CD4-positive, alpha-beta T cell treated with Interleukin-15 for 1 hour (primary cell): Measurements from ENCODE around the gene C5orf22.
"Not testable (repeated sequence)": the region's sequence is repeated elsewhere in the genome, so short reads cannot be mapped to it uniquely, and the experiment has no call there.

Experiments
- DNase-seq: peaks from one replicate; pipeline ENCODE4 v3.0.0-alpha.2; 2020

The C5orf22 gene

GRCh38 chr5:31556461-31556860 lies 24.4 kb downstream of the C5orf22 start:
- no peak for DNase-seq

- DNase-seq = no peak
These were observed 27.8 kb downstream of the C5orf22 start for GRCh38 chr5:31559942-31560341.

DNA sequence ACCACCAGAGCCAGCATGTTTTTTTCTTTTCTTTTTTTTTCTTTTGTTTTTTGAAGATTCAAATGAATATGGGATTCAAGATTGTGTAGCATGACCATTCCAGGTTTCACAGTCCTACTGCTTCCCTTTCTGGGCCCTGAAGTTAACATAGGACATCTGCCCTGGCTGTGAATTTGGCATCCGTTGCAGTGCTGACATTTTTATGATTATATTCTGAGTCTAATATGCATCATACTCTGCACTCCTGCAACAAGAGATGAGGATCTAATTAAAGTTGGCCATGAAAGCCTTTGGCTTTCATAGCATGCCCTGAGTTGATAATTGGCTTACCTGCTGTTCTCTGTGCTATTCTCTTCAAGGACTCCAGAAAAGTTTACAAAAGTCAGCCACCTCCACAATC lies 29.8 kb downstream of the C5orf22 start:
- no peak for DNase-seq

GRCh38 chr5:31563216-31563615 lies 31.1 kb downstream of the C5orf22 start:
- no peak for DNase-seq

- not testable (repeated sequence) for DNase-seq
These were observed 34.3 kb downstream of the C5orf22 start for GRCh38 chr5:31566362-31566761.

GRCh38 chr5:31568302-31568835 lies 36.3 kb downstream of the C5orf22 start:
- DNase-seq = no peak

DNA sequence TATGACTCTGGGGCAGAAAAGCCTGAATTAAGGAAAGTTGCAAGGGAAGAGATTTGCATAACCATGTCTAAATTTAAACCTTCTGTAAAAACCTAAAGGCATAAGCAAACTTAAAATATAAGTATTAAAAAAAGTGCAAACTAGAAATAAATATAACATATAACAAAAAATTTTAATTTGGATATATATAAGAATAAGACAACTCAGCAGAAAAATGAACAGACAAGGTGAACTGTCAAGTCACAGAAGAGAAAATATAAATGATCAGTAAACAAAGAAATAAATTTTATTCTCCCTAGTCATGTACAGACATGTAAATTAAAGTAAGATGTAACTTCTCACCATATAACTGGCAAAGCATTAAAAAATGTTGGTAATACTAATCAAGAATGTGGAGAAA lies 37.0 kb downstream of the C5orf22 start:
- DNase-seq = no peak

- no peak for DNase-seq
These were observed 41.5 kb downstream of the C5orf22 start for GRCh38 chr5:31573494-31574142.

DNA sequence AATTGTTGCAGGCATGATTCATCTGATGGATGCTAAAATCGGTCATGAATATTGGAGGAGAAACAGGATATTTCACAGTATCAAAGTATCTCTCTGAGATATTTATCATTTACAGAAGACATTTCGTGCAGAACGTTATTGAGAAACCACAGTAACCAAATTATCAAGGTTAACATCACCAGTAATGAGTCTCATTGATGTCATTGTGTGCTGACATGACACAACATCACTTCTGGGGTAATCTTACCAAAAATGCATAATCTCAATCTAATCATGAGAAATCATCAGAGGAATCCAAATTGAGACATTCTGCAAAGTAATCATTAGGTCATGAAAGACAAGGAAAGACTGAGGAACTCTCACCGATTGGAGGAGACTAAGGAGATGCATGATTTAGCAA lies 42.7 kb downstream of the C5orf22 start:
- no peak for DNase-seq

- DNase-seq = no peak
These were observed 45.3 kb downstream of the C5orf22 start for GRCh38 chr5:31577438-31577837.

DNA sequence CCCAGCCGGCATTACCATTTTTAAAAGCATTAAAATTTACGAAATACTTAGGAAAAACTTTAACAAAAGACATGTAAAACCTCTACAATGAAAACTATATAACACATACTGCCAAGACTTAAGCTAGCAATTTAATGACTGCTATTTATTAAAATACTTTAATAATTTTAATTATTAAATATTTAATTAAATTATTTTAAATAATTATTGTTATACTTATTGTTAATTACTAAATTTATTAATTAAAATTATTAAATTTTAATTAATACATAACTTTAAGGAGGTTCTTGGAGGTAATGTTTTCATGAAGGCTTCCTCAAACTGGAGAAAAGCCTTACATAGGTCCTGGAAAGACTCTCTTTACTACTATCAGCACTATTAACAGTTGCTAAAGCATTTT lies 47.5 kb downstream of the C5orf22 start:
- DNase-seq = no peak

- no peak for DNase-seq
These were observed 49.5 kb downstream of the C5orf22 start for GRCh38 chr5:31581498-31582099.

DNA sequence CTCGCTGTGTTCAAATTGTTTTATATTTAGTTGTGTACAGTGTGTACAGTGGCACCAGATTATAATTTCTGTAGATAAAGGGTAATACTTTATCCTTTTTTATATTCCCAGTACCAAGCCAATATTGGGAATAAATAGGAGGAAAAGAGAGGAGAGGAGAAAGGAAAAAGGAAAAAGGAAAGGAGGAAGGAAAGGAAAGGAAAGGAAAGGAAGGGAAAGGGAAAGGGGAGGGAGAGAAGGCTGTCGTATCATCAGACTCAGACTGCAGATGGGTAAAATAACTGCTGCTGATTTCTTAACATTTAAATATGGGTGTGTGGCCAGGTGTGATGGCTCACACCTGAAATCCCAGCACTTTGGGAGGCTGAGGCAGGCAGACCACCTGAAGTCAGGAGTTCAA lies 51.0 kb downstream of the C5orf22 start:
- no peak for DNase-seq

- no peak for DNase-seq
These were observed 53.2 kb downstream of the C5orf22 start for GRCh38 chr5:31585166-31585894.

- DNase-seq = no peak
These were observed 53.8 kb downstream of the C5orf22 start for GRCh38 chr5:31585895-31586270.

- no peak for DNase-seq
These were observed 55.4 kb downstream of the C5orf22 start for GRCh38 chr5:31587546-31587945.

DNA sequence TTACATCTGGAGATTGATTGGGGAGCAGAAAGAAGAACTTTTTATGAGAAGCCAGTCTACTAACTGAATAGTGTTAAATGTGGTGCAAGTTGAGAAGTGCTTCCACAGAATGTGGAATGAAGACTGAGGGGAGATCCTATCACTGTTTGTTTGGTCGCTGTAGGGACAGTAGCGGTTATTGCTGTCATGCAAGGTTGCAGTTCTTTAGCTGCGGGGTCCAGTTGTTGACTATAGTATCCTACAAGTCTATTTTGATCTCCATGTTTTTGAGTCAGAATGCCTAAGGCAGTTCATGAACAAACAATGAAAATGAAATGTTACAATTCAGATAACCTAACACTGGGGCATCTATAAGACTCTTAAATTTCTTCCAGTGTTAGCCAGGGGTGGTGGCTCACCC lies 61.6 kb downstream of the C5orf22 start:
- DNase-seq = no peak

- no peak for DNase-seq
These were observed 64.3 kb downstream of the C5orf22 start for GRCh38 chr5:31596354-31596753.

DNA sequence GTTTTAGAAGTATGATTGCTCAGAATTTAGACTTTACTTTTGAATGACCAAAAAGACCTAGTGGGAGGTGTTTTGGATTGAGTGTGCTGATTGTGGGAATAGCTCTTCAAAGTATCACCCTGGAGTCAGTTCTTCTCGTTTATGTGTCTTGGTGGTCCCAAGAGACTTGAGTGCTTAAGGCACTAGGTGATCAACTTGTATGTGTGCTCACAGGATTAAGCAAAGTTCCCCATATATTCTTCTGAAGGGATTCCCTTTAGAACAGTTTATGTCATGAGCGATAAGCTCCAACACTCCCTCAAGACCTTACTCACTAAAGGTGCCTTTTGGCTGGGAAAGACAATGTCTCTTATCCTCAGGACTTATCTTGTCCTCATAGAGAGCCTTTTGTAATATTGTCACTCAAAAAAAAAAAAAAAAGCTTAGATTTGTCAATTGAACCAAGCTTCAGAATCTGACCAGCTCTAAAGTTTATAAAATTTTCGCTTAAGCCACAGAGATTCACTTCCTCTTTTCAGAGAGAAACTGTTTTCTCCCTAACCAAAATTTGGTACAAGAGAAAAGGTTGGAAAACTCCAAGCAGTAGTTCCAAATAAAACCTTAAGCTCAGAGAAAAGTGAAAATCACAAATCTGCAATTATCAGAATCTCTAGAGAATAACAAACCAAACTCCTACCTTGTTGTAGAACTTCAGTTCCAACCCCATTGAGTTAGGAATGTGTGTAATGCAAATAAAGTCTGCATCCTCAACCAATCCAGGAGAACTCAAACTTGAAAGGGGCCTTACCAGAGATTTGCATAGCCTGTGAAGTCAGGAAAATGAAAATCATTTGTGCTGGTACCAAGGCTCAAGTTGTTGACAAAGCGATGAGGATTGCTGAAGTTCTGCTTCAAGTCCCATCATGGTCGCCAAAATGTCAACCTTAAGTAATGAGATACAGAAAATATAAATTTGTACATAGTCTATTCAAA lies 66.8 kb downstream of the C5orf22 start:
- no peak for DNase-seq

DNA sequence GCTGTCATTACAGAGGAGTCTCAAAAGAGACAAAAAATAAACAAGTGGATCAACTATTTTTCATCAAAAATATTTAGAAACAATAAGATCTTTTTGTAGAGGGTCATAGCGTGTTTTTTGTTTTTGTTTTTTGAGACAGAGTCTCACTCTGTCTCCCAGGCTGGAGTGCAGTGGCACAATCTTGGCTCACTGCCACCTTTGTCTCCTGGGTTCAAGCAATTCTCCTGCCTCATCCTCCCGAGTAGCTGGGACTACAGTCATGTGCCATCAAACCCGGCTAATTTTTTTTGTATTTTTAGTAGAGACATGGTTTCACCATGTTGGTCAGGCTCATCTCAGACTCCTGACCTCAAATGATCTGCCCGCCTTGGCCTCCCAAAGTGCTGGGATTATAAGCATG lies 70.2 kb downstream of the C5orf22 start:
- not testable (repeated sequence) for DNase-seq

DNA sequence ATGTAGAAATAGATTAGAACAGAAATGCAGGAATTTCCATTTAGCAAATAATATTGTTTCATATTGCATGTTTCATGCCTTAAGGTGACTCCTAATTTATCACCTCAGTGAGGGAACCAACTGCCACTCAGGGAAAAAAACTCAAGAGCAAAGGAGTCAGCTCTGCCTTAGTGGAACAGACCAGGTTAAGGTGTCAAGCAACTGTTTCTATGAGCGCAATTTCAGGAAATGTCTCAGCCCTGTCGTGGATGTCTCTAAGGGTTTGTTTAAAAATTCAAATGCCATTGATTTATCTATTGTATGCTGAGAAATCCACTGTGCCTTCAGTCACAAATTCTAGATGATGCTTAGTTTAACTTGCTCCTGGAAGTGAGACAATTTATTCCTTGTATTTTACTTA lies 72.1 kb downstream of the C5orf22 start:
- no peak for DNase-seq

GRCh38 chr5:31604644-31605043 lies 72.5 kb downstream of the C5orf22 start:
- no peak for DNase-seq
